HG03378 (cell line): ENCODE measurements around the gene ZNF526.

ENCODE experiments used
- ATAC-seq: cut with Tn5 transposase; IDR thresholded peaks from one replicate; pipeline ENCODE4 v1.9.1; 2021; ENCODE audit warnings: mild to moderate bottlenecking, moderate library complexity; ENCODE audit not compliant: unreplicated experiment

The ZNF526 gene, protein sequence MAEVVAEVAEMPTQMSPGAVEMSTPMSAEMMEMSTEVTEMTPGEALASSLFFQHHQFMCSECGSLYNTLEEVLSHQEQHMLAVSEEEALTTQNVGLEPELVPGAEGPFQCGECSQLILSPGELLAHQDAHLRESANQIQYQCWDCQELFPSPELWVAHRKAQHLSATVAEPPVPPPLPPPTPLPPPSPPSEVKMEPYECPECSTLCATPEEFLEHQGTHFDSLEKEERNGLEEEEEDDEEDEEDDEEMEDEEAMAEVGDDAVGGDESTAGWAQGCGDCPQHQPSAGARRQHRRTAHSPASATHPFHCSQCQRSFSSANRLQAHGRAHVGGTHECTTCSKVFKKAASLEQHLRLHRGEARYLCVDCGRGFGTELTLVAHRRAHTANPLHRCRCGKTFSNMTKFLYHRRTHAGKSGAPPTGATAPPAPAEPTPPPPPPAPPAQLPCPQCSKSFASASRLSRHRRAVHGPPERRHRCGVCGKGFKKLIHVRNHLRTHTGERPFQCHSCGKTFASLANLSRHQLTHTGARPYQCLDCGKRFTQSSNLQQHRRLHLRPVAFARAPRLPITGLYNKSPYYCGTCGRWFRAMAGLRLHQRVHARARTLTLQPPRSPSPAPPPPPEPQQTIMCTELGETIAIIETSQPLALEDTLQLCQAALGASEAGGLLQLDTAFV

DNA sequence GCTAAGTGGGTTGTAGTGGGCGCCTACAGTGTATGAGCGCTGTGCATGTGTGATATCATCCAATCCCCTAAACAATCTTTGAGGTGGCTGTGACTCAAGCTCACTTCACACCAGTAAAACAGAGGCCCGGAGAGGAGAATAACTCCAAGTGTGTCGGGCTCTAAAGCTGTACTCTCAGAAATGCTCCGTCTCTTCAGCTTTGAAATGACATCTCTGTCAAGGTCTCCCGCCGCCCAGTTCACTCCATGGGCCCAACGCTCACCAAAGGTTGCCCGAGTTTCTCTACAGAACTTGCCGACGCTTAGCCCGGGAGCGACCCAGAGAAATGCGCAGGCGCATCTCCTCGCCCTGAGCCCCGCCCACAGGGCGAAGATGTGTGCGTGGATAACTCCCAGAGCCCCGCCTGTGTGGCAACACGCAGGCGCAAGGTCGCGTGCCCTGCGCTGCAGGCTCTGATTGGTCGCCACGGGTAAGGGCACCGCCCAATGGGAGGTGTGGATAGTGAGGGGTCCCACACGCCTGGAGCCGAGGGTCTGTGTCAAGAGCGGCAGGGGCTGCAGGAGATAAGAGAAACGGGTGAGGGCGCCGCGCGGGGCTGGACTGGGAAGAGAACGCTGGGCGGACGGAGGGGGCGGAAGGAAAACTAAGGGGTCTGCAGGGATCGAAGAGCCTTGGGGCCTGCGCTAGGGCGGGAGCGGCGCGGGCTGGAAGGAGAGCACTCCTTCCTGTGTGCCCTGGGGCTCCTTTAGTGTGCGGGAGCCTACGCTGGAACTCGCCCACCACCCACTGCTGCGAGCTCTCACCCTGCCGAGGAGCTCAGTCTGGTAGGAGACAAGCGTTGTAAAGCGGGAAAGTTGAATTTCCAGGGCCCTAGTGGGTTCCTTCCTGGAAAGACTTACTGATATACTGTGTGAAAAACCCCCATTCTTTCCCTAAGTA, at the start of gene ZNF526:
ZNF526 (plus strand) TSS at position 501 of the 939 bp plus-strand sequence. CDS start 4,092 bp downstream, outside the sequence.
- ATAC-seq, result peak; percentile 56

DNA sequence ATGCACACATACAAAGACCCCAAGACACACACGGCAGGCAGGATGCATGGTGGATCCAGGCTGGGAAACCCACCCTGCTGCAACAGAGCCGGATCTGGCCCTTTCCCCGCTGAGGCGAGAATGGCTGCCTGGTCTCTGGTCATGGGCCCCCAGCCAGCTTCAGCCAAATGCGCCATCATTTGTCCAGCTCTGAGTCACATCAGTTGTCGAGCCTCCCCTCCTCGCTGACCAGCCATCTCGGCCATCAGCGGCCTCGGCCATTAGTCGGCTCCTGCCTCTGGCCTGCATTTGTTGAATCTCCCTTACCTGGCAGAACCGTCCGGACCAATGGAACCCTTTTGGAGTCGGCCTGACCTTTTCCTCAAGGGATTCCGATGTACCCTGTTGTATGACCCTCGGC, 49.4 kb upstream of the ZNF526 start:
- no peak for ATAC-seq

- ATAC-seq, result no peak
These were observed 47.9 kb upstream of the ZNF526 start for GRCh38 chr19:42172261-42172660.

GRCh38 chr19:42173695-42174094, 46.4 kb upstream of the ZNF526 start:
- ATAC-seq, result no peak

GRCh38 chr19:42174188-42174587, 45.9 kb upstream of the ZNF526 start:
- ATAC-seq, result no peak

- no peak for ATAC-seq
These were observed 45.0 kb upstream of the ZNF526 start for GRCh38 chr19:42174958-42175734.

DNA sequence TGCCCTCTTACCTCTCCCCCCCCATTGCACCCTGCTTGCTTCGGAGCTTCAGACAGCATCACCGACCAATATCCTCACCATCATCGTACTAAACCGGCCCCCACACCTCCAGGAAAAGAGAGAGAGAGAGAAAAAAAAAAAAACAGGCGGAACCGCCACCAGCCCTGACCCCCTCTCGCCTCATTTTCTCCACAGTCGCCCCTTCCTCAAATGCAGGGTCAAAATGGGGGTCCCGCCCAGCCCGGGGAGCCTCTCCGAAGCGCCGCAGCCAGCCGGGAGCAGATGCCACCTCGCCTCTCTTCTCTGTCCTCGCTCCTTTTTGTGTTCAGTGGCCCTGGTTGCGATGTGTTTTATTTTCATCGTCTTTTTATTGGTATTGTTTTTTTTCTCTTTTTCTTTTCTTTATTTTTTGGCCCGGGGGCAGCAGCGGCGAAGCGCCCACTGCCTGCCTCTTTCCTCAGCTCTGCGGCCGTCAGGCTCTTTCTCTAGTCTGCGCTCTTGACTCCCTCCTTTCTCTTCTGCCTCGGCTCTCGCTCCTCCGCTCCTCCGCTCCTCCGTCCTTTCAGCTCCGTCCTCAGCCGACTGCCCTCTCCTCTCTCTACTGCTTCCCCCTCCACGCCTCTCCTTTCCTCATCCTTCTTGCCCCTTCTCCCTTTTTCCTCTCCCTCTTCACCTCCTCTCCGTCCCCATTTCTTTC, 44.0 kb upstream of the ZNF526 start:
- no peak for ATAC-seq

DNA sequence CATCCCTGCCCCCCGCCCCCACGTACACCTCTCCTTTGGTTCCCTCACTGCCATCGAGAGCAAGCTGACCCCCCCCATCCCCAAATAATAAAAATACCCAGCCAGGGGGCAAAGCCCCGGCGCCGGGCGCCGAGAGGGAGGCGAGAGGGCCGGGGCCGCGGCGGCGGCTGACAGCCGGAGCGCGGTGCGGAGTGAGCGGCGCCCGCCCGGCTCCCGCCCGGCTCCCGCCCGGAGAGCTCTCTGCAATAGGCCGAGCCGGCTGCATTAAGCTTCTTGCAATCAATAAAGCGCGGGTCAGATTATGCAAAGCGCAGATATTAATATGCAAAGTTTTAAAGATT, 43.5 kb upstream of the ZNF526 start:
- ATAC-seq, result no peak

- no peak for ATAC-seq
These were observed 43.0 kb upstream of the ZNF526 start for GRCh38 chr19:42176990-42177685.

DNA sequence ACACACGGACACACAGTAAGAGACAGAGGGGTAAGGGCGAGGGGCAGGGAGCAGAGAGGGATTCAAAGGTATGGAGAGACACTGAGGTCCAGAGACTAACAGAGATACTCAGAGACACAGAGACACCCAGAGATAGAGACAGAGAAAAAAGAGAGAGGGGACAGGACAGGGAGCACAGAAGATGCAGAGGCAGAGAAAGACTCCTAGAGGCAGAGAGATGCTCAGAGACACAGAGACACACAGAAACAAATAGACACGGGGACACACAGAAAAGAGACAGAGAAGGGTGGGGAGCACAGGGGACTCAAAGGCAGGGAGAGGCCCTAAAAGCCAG, 42.5 kb upstream of the ZNF526 start:
- no peak for ATAC-seq

DNA sequence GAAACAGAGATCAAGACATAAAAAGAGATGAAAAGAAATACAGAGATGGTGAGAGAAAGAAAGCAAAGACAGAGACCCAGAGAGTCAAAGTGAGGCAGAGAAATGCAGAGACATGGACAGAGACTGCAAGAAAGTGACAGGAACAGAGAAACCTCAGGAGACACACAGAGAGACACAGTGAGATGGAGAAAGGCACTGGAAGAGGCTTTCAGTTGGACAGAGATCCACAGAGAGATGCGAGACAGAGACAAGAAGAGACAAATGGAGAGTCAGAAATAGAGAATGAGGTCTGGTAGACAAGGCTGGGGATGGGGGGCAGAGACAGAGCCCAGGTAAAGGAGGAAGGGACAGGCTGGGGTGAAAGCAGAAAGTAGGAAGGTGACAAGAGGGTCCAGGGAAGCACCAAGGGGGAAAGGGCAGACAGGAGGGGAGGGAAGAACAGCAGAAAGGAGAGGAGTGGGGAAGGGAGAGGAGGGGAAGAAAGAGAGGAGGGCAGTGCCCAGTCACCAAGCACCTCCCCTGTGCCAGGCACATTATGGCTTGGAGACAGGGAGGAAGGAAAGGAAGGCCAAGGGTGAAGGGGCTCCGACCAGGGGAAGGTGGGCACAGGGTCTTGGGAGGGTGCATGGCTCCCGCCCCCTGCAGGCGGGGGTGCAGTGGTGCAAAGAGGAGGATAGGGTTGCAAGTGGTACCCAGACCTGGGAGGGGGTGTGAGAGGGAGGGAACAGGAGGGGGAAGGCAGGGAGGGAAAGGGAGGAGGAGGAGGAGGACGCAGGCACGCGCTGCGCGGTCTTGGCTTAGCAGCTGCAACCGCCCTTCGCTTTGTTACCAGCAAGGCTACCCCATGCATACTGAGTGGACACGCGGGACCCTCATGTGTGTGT, 41.1 kb upstream of the ZNF526 start:
- no peak for ATAC-seq

DNA sequence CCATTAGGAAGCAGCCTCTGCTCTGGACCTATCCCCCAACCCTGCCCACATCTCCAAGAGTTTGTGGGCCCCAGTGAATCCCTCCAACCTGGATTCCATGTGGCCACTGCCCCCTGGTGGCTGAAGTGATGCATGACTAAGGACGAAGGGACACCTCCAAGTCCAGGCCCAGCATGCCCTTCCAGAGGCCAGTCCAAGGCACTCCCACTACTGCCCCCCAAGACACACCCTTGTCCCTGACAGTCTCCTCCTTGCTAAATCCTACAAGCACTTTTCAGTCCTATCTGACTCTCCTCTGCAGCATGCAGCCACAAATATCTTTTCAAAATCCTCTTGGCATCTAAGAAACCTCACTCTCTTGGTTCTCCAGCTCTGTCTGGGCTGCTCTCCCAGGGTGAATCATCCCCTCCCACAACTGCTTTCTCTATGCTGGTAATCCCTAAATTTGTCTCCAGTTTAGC, 35.7 kb upstream of the ZNF526 start:
- no peak for ATAC-seq

DNA sequence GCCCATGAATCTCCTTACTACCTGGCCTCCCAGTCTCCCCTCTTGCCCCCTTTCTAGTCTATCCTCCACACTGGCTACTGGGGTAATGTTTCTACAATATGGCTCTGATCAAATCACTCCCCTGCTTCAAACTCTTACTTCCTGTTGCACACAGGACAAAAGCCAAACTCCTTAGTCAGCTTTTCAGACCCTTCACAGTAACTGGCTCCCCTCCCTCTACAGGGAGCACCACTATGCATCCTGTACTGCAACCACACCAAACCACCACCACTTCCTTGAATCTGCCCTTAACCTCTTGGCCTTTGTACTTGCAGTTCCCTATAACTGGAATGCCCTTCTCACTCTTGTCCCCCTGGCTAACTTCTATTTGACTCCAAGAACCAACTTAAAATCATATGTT, 34.8 kb upstream of the ZNF526 start:
- ATAC-seq, result no peak

DNA sequence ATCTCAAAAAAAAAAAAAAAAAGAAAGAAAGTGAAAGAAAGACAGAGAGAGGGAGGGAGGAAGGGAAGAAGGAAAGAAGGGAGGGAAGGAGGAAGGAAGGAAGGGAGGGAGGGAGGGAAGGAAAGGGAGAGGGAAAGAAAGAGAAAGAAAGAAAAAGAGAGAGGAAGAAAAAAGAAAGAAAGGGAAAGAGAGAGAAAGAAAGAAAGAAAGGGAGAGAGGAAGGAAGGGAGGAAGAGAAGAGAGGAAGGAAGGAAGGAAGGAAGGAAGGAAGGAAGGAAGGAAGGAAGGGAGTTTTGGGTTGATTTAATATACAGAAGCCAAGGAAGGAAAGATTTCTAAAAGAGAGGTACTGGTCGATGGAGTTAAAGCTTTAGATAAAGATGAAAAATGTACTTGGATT, 31.4 kb upstream of the ZNF526 start:
- ATAC-seq, result no peak

DNA sequence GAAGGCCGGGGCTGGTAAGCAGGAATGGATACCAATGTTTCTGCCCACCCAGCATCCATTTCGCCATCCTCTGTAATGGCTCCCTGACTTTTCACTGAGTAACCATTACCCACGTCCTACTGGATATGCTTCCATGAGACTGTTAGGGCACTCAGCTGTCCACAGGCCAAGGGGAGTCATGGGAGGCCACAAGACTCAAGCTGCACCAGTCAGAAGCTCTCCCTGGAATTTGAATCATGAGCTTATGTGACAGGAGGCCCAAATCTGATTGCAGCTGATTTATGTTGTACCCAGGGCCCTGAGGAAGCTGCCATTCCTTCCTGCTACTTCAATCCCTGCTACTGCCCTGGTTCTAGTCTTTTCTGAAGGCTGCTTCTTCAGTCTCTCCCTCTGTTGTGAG, 31.0 kb upstream of the ZNF526 start:
- ATAC-seq, result no peak

- no peak for ATAC-seq
These were observed 28.8 kb upstream of the ZNF526 start for GRCh38 chr19:42191330-42191729.

DNA sequence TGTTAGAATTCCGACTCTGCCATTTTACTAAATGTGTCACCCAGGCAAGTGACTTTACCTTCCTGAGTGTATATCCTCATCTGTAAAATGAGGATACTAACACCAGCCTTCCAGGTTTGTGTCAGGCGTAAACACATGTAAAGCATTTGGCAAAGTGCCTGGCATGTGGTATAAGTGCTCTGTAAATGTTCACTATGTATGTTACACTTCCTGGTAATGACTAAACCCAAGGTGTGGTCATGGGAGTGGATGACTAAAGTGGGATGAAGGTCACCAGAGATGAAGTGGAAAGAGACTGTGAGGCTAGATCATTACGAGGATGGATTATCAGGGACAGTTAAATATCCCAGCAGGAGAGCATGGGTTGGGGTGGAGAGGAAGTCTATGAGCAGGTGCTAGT, 28.3 kb upstream of the ZNF526 start:
- no peak for ATAC-seq

DNA sequence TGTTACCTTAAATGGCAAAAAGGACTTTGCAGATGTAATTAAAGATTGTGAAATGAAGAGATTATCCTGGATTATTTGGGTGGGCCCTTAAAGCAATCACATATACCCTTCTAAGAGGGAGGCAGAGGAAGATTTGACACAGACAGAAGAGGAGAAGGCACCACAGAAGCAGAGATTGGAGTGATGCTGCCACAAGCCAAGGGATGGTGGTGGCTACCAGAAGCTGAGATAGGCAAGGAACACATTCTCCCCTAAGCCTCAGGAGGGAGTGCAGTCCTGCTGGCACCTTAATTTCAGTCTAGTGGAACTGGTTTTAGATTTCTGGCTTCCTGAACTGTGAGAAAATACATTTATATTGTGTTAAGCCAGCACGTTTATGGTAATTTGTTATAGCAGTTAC, 26.8 kb upstream of the ZNF526 start:
- no peak for ATAC-seq

- no peak for ATAC-seq
These were observed 26.4 kb upstream of the ZNF526 start for GRCh38 chr19:42193706-42194105.
